Stimulated activated CD4-positive, alpha-beta T cell treated with anti-CD3 and anti-CD28 coated beads, TNF-alpha, amount 100 ng/mL, for 48 hours (primary cell): ENCODE measurements around the gene PCDHB13.
A peak's percentile ranks its signal among the peaks of the same experiment; 100 is the strongest.
"Not testable (repeated sequence)": the region's sequence is repeated elsewhere in the genome, so short reads cannot be mapped to it uniquely, and the experiment has no call there.

ENCODE experiments used
- DNase-seq, 3 donors: peaks; one replicate each; pipeline ENCODE4 v3.0.0-alpha.2; 2020; ENCODE audit warnings: low read depth in 3 of 3

PCDHB13 gene

GRCh38 chr5:141213656-141214339, at the start of gene PCDHB13:
PCDHB13 (plus strand) TSS chr5:141213919; CDS start chr5:141214124, 205 bp downstream.
- DNase-seq, result not testable (repeated sequence)

- no peak for DNase-seq
These were observed 41.1 kb upstream of the PCDHB13 start, which contains the start of gene PCDHB7 for GRCh38 chr5:141172381-141173204. PCDHB7 (plus strand) TSS chr5:141172644; CDS start chr5:141172836, 192 bp downstream.

- DNase-seq, result not testable (repeated sequence)
These were observed 39.2 kb upstream of the PCDHB13 start for GRCh38 chr5:141174291-141175104.

- no peak for DNase-seq
These were observed 37.8 kb upstream of the PCDHB13 start for GRCh38 chr5:141175933-141176332.

GRCh38 chr5:141177577-141178191, 36.0 kb upstream of the PCDHB13 start, which contains the start of gene PCDHB8:
PCDHB8 (plus strand) TSS chr5:141177790; CDS start chr5:141178035, 245 bp downstream.
- not testable (repeated sequence) for DNase-seq

GRCh38 chr5:141179371-141179770, 34.3 kb upstream of the PCDHB13 start:
- not testable (repeated sequence) for DNase-seq

GRCh38 chr5:141179876-141180275, 33.8 kb upstream of the PCDHB13 start:
- not testable (repeated sequence) for DNase-seq

- no peak for DNase-seq
These were observed 33.4 kb upstream of the PCDHB13 start for GRCh38 chr5:141180313-141180712.

GRCh38 chr5:141182248-141182647, 31.5 kb upstream of the PCDHB13 start, which contains the start of gene PCDHB16:
PCDHB16 (plus strand) TSS chr5:141182387; CDS start chr5:141182560, 173 bp downstream.
- DNase-seq, result no peak

GRCh38 chr5:141184117-141184855, 29.4 kb upstream of the PCDHB13 start:
- DNase-seq, result not testable (repeated sequence)

- no peak for DNase-seq
These were observed 26.7 kb upstream of the PCDHB13 start, which contains the start of gene PCDHB9 for GRCh38 chr5:141186897-141187512. PCDHB9 (plus strand) TSS chr5:141187161; CDS start chr5:141187319, 158 bp downstream.

GRCh38 chr5:141188682-141189081, 25.0 kb upstream of the PCDHB13 start:
- not testable (repeated sequence) for DNase-seq

GRCh38 chr5:141189131-141189530, 24.6 kb upstream of the PCDHB13 start:
- not testable (repeated sequence) for DNase-seq

GRCh38 chr5:141192110-141192725, 21.5 kb upstream of the PCDHB13 start, which contains the start of gene PCDHB10:
PCDHB10 (plus strand) TSS chr5:141192353; CDS start chr5:141192553, 200 bp downstream.
- DNase-seq, result peak in 2 of 3 donors; percentile 8 to 20

GRCh38 chr5:141194332-141194731, 19.4 kb upstream of the PCDHB13 start:
- not testable (repeated sequence) for DNase-seq

- no peak for DNase-seq
These were observed 17.4 kb upstream of the PCDHB13 start for GRCh38 chr5:141196363-141196762.

GRCh38 chr5:141199359-141200235, 14.1 kb upstream of the PCDHB13 start, which contains the start of gene PCDHB11:
PCDHB11 (plus strand) TSS chr5:141199627; CDS start chr5:141199775, 148 bp downstream.
- no peak for DNase-seq

GRCh38 chr5:141201126-141201525, 12.6 kb upstream of the PCDHB13 start:
- DNase-seq, result not testable (repeated sequence)
